Jurkat, Clone E6-1 (cell line): ENCODE results near the gene USP16. TPM values are rescaled to one million over a fixed set of nuclear protein-coding genes. Genes with fewer than 3 reads are reported as not detected.
"Not testable (repeated sequence)": the region's sequence is repeated elsewhere in the genome, so short reads cannot be mapped to it uniquely, and the experiment has no call there.

ENCODE experiments used
- DNase-seq: peaks from one replicate; pipeline ENCODE4 v3.0.0-alpha.2; 2011; ENCODE audit warnings: low read depth, low spot score
- H3K4me3 ChIP-seq: 2 replicates; pipeline ENCODE4 v1.5.1; 2011; ENCODE audit warnings: mild to moderate bottlenecking, low read length, control low read depth, moderate library complexity
- polyA plus RNA-seq: library from polyadenylated mRNA; unstranded; fragments of >200 nt; gene quantifications from one replicate; pipeline ENCODE4 v1.2.1, GENCODE V29; 2012; ENCODE audit warnings: missing spikeins; ENCODE audit not compliant: insufficient read length, insufficient read depth

USP16 gene
- 14.9 TPM for polyA plus RNA-seq

- H3K4me3 ChIP-seq = peak within 1 kb of the TSS; percentile 97
- peak; percentile 99 for DNase-seq
Measured at GRCh38 chr21:29024474-29025327, at the start of gene USP16. TSS of gene USP16 (plus strand) at chr21:29024668. CDS start at chr21:29027914, 3,246 bp downstream.

DNA sequence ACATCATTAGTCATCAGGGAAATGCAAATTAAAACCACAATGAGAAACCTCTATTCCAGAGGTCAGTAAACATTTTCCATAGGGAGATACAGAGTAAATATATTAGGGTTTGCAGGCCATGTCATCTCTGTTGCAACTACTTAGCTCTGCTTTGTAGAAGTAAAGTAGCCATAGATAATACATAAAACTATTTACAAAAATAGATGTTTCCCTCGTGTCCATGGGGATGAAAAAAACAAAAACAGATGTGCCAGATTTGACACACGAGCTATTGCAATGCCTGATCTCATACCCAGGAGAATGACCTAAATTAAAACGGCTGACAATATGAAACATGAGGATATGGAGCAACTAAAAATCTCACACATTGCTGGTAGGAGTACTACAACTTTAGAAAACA, 49.1 kb upstream of the USP16 start:
- H3K4me3 ChIP-seq = no peak overlapping the region
- DNase-seq = no peak

- H3K4me3 ChIP-seq = no peak overlapping the region
- DNase-seq = no peak
Measured at GRCh38 chr21:28979092-28979491, 45.4 kb upstream of the USP16 start.

DNA sequence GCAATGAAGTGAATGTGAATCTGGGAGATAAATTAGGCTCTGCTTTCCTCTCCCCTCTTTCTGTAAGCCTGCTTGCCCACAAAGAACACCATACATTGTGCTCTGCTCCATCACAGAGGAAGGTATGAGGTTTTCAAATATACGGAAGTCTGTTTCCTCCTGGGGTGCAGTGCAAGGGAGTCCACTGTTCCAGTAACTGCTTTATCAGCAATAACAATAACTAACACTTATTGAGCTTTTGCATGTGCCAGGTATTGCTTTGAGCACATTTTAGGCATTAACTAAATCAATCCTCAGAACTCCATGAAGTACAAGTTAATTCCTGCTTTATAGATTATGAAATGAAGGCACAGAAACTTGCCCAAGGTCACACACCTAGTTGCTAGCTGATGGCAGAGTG, 41.8 kb upstream of the USP16 start:
- DNase-seq = no peak
- no peak overlapping the region for H3K4me3 ChIP-seq

DNA sequence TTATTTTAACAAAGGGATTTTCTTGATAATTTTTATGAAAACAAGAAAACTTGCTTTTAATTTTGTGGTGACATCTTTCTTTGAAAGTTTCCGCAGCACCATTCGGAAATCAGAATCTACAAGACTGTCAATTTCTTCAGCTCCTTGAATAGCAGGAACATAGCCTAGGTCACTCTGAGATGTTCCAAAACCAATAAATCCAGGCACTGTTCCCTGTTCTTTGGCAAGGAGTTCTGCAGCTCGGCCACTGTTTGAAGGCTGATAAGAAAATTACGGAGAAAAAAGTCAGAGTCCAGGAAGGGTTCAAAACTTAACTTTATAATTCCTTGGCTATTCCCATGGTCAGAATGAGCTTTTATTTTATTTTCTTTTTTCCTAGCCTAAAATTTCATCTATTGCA, 37.8 kb upstream of the USP16 start:
- no peak for DNase-seq
- H3K4me3 ChIP-seq = no peak overlapping the region

DNA sequence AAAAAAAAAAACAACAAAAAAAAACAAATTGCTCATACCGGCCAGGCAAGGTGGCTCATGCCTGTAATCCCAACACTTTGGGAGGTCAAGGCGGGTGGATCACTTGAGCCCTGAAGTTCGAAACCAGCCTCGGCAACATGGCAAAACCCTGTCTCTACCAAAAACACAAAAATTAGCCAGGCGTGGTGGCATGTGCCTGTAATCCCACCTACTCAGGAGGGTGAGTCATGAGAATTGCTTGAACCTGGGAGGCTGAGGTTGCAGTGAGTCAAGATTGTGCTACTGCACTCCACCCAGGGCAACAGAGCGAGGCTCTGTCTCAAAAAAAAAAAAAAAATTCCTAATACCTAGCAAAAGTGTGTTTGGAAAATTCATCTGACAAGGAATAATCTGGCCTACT, 36.3 kb upstream of the USP16 start:
- DNase-seq, H3K4me3 ChIP-seq: not testable (repeated sequence)

- peak overlapping the region; percentile 99 for H3K4me3 ChIP-seq
- no peak for DNase-seq
Measured at GRCh38 chr21:28991861-28992525, 32.5 kb upstream of the USP16 start.

DNA sequence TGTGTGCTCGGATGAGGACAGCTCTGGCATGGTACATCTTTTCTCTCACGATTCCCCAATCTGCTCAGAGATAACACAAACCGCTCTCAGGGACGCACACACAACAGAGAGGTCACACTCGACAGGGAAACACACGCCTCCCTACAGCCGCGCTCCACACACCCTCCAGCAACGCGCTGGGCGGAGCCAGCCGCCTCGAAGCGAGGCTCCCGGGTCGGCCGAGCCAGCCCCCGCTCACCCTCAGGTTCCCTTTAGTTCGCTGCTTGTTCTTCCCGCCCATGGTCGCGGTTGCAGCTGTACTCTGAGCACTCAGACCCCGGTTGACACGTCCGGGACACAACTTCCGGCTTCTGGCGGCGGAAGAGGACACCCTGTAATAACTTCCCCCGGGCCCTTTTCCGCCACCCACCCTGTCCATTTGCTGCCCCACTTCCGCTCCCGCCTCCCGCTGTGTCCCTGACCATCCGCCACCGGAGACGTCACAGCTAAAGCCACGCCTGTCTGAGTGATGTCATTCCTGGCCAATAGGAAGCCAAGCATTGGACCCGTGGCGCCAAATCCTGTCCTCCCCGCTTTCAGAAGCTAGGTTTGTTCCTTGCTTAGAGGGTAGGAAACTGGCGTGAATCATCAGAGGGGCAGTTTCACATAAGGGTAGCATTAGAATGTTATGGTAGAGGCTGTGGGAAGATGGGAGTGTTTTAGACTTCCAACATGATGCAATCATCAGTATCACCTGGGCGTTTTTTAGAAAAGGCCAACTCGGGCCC, 31.8 kb upstream of the USP16 start, which contains the start of gene LTN1:
TSS of gene LTN1 (minus strand) at position 352 of the 767 bp plus-strand sequence. CDS start at position 280, 72 bp downstream.
- peak; percentile 99 for DNase-seq
- H3K4me3 ChIP-seq = peak within 1 kb of the TSS; percentile 99

GRCh38 chr21:28993293-28993629, 31.2 kb upstream of the USP16 start:
- DNase-seq = no peak
- H3K4me3 ChIP-seq = peak overlapping the region; percentile 99

DNA sequence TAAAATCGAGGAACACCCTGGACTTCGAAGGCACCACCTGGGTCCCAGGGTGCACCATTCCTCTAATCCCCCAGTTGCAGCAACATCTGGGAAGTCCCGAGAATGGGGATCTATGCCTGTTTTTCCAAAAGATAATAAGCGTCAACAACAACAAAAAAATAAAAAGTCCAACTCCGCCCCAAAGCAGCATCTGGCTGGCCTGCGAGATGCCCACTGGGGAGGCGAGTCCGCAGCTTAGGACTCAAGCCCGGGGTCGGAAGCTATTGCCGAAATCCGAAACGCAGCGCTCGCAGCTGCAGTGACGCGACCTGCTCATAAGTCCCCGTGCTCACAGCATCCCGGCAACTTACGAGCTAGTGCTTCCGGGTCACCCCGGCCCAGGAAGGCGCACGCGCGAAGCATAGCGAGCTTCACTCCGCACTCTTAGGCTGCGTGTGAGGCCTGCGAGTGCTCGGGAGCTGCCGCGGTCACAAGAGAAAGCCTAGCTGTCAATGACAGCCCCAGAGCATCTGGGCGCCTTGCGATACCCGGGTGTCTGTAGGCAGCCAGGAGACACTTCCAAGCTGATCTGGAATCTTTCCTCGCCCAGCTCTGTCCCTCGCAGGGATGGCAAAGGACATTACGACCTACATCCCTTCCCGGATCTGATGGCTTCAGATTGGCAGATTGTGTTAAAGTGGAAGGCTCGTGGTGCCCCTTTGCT, 21.9 kb upstream of the USP16 start:
- peak; percentile 97 for DNase-seq
- H3K4me3 ChIP-seq = peak overlapping the region; percentile 95

DNA sequence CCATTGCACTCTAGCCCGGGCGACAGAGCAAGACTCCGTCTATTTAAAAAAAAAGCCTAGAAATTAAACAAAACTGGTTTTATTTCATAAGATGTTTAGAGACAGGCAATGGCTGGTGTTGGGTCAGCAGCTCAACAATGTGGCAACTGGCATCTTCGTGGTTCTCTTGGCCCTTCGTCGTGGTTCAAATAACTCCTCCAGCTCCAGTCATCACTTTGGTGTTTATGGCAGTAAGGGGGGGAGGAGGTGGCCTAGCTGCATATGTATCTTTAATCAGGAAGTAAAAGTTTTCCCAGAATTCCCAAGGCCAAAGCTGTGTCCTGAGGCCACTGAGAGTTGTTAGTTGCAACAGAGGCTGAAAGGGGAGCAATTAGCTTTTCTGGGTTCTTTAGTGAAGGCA, 18.8 kb upstream of the USP16 start:
- no peak overlapping the region for H3K4me3 ChIP-seq
- DNase-seq = no peak

DNA sequence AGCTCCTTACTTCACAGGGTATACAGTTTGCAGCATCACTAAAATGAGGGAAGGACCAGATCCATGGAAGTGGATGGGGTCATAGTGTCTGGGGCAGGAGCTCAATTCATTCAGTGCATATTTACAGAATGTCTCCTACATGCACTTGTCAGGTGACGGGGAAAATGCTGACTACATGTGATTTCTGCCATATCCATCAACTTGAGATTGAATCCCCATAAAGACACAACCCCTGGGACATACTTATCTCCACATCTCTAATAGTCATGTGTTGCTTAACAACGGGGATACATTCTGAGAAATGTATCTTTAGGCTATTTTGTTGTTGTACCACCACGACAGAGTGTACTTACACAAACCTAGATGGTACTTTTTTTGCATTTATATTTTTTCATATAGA, 17.3 kb upstream of the USP16 start:
- no peak for DNase-seq
- no peak overlapping the region for H3K4me3 ChIP-seq

GRCh38 chr21:29007810-29008209, 16.7 kb upstream of the USP16 start:
- no peak overlapping the region for H3K4me3 ChIP-seq
- no peak for DNase-seq

DNA sequence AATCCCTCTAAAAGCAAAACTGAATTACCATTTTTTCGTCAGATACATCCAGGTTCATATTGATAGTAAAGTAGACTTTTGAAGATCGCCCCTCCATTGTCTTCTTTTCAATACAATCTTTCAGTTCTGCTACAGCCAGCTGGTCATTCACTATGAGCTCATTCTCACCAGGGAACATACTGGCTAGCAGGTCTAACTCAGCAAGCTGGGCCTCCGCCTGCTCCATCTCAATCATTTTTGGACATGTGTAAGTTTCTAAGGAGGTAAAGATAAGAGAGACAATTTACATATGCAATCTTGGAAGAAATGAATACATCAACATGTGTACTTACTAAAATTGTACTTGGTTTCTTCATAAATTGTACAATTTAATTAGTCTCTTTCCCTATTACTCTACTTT, 16.1 kb upstream of the USP16 start:
- H3K4me3 ChIP-seq = no peak overlapping the region
- DNase-seq = no peak

DNA sequence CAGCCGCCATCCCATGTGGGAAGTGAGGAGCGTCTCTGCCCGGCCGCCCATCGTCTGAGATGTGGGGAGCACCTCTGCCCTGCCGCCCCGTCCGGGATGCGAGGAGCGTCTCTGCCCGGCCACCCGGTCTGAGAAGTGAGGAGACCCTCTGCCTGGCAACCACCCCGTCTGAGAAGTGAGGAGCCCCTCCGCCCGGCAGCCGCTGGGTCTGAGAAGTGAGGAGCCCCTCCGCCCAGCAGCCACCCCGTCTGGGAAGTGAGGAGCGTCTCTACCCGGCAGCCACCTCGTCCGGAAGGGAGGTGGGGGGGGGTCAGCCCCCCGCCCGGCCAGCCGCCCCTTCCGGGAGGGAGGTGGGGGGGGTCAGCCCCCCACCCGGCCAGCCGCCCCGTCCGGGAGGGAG, 13.2 kb upstream of the USP16 start:
- DNase-seq = not testable (repeated sequence)

GRCh38 chr21:29017639-29018237, 6.7 kb upstream of the USP16 start:
- no peak for DNase-seq
- H3K4me3 ChIP-seq = no peak overlapping the region

More for the DNA sequence above, 13.2 kb upstream of the USP16 start:
- not testable (repeated sequence) for H3K4me3 ChIP-seq

GRCh38 chr21:29018540-29018939, 5.9 kb upstream of the USP16 start:
- H3K4me3 ChIP-seq = peak overlapping the region; percentile 86
- DNase-seq = no peak

GRCh38 chr21:29022166-29022565, 2.3 kb upstream of the USP16 start:
- H3K4me3 ChIP-seq = no peak overlapping the region
- DNase-seq = no peak

GRCh38 chr21:29025328-29025713, 853 bp downstream of the USP16 start:
- no peak for DNase-seq
- peak overlapping the region; percentile 97 for H3K4me3 ChIP-seq
